ENCODE results near the gene LTBP1. TPM values are rescaled to one million over a fixed set of nuclear protein-coding genes. Genes with fewer than 3 reads are reported as not detected.

LTBP1 gene
- total RNA-seq, 1 experiment from 2014 or later, result 119 TPM

- BruUV-seq (replicated peaks), result no TSS peak
- Mint-ChIP-seq H3K27me3 (ENCODE audit: insufficient read depth, unreplicated experiment) (no peaks in the 10 kb centered on the region), H3K4me3 (ENCODE audit: unreplicated experiment) (no peak overlapping the region)
These were observed 231.5 kb downstream of the LTBP1 start for GRCh38 chr2:33178209-33178608.

DNA sequence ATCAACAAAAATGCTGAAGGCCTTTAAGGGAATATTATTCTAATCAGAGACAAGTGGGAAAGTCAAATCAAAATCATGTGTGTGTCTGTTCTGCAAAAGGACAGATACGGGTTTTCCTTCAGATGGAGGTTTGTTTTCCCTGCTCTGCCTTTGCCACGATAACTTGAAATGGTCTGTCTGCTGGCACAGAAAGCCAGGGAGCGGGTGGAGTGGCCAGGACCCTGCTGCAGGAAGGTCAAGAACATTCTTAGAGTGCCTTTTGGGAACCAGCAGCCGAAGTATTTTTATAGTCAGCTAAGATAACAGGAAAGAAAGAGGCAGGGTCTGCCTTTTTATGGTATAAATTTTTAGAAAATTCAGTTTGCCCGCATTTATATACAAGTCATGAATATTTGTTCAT is 234.2 kb downstream of the LTBP1 start:
- intact Hi-C loops (cut with micrococcal nuclease), result no loop called here
- no peaks in the 10 kb centered on the region for H3K4me1 Mint-ChIP-seq (ENCODE audit: insufficient read depth, unreplicated experiment)
- H3K9me3 Mint-ChIP-seq (ENCODE audit: unreplicated experiment), result no peaks in the 10 kb centered on the region
- H3K36me3 Mint-ChIP-seq (ENCODE audit: insufficient read depth, unreplicated experiment), result peaks cover 22% of the 10 kb centered on the region
- H3K27ac Mint-ChIP-seq (ENCODE audit: low read depth, unreplicated experiment), result no peak overlapping the region
- H3K4me3 Mint-ChIP-seq (ENCODE audit: unreplicated experiment), result no peak overlapping the region
- BruUV-seq (replicated peaks), result no TSS peak
- no peak for DNase-seq (ENCODE audit: unreplicated experiment)
- CTCF ChIA-PET, result no interaction called here
- no peaks in the 10 kb centered on the region for H3K27me3 Mint-ChIP-seq (ENCODE audit: insufficient read depth, unreplicated experiment)
- TF ChIP-seq, protein P1, sequence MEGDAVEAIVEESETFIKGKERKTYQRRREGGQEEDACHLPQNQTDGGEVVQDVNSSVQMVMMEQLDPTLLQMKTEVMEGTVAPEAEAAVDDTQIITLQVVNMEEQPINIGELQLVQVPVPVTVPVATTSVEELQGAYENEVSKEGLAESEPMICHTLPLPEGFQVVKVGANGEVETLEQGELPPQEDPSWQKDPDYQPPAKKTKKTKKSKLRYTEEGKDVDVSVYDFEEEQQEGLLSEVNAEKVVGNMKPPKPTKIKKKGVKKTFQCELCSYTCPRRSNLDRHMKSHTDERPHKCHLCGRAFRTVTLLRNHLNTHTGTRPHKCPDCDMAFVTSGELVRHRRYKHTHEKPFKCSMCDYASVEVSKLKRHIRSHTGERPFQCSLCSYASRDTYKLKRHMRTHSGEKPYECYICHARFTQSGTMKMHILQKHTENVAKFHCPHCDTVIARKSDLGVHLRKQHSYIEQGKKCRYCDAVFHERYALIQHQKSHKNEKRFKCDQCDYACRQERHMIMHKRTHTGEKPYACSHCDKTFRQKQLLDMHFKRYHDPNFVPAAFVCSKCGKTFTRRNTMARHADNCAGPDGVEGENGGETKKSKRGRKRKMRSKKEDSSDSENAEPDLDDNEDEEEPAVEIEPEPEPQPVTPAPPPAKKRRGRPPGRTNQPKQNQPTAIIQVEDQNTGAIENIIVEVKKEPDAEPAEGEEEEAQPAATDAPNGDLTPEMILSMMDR (IDR thresholded peaks at IDR 0.05; ENCODE audit: unreplicated experiment), result no peak
- POLR2A ChIA-PET, result no interaction called here

More at GRCh38 chr2:33178209-33178608, 231.5 kb downstream of the LTBP1 start:
- Mint-ChIP-seq H3K36me3 (ENCODE audit: insufficient read depth, unreplicated experiment) (peaks cover 22% of the 10 kb centered on the region), H3K9me3 (ENCODE audit: unreplicated experiment) (no peaks in the 10 kb centered on the region), H3K27ac (ENCODE audit: low read depth, unreplicated experiment) (no peak overlapping the region), H3K4me1 (ENCODE audit: insufficient read depth, unreplicated experiment) (no peaks in the 10 kb centered on the region)
- DNase-seq (ENCODE audit: unreplicated experiment), result no peak
- intact Hi-C loops (cut with micrococcal nuclease), result no loop called here
- POLR2A ChIA-PET, result interaction anchor here (0.8 kb wide), 1 partner anchor 34 kb away, joined by 3 read pairs; no protein-coding TSS in a partner anchor
- CTCF ChIA-PET, result interaction anchor here (0.6 kb wide), 1 partner anchor 14 kb away, joined by 4 read pairs; no protein-coding TSS in a partner anchor
- TF ChIP-seq, protein P1 (IDR thresholded peaks at IDR 0.05; ENCODE audit: unreplicated experiment), result no peak

- intact Hi-C loops (cut with micrococcal nuclease), result no loop called here
- DNase-seq (ENCODE audit: unreplicated experiment), result no peak
- ChIA-PET POLR2A (no interaction called here), CTCF (no interaction called here)
- Mint-ChIP-seq H3K4me1 (ENCODE audit: insufficient read depth, unreplicated experiment) (no peaks in the 10 kb centered on the region), H3K36me3 (ENCODE audit: insufficient read depth, unreplicated experiment) (peaks cover 22% of the 10 kb centered on the region), H3K4me3 (ENCODE audit: unreplicated experiment) (no peak overlapping the region), H3K9me3 (ENCODE audit: unreplicated experiment) (no peaks in the 10 kb centered on the region), H3K27ac (ENCODE audit: low read depth, unreplicated experiment) (no peak overlapping the region), H3K27me3 (ENCODE audit: insufficient read depth, unreplicated experiment) (no peaks in the 10 kb centered on the region)
- TF ChIP-seq, protein P1 (IDR thresholded peaks at IDR 0.05; ENCODE audit: unreplicated experiment), result no peak
- no TSS peak for BruUV-seq (replicated peaks)
These were observed 234.7 kb downstream of the LTBP1 start for GRCh38 chr2:33181466-33181865.

DNA sequence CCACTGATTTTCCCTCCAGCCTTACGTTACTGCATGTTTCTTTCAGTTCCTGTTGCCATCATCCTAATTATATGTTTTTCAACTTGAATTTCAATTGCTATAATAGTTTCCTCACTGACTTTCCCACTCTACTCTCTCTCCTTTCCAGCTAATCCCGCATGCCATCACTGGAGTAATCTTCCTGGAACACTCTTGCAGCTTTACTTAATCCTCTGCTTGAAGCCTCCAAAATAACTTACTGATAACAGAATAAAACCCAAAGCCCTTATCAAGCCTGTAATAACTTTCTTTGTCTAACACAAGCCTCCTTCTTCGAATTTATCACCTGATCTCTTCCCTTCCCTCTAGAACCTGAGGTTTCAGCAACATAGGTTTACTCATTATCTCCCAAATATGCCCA is 237.3 kb downstream of the LTBP1 start:
- POLR2A ChIA-PET, result no interaction called here
- H3K36me3 Mint-ChIP-seq (ENCODE audit: insufficient read depth, unreplicated experiment), result peaks cover 25% of the 10 kb centered on the region
- BruUV-seq (replicated peaks), result no TSS peak

More for the DNA sequence above, 237.3 kb downstream of the LTBP1 start:
- Mint-ChIP-seq H3K27ac (ENCODE audit: low read depth, unreplicated experiment) (no peak overlapping the region), H3K27me3 (ENCODE audit: insufficient read depth, unreplicated experiment) (no peaks in the 10 kb centered on the region), H3K4me3 (ENCODE audit: unreplicated experiment) (no peak overlapping the region), H3K4me1 (ENCODE audit: insufficient read depth, unreplicated experiment) (no peaks in the 10 kb centered on the region), H3K9me3 (ENCODE audit: unreplicated experiment) (no peaks in the 10 kb centered on the region)
- no peak for DNase-seq (ENCODE audit: unreplicated experiment)
- intact Hi-C loops (cut with micrococcal nuclease), result no loop called here
- CTCF ChIA-PET, result interaction anchor here (0.6 to 1.8 kb wide), 2 partner anchors 22 to 409 kb away, joined by 3 to 5 read pairs; no protein-coding TSS in a partner anchor
- TF ChIP-seq, protein P1 (IDR thresholded peaks at IDR 0.05; ENCODE audit: unreplicated experiment), result no peak

Measured in MCF 10A (cell line).